ENCODE data around the gene DPF1. TPM values are rescaled to one million over a fixed set of nuclear protein-coding genes. Genes with fewer than 3 reads are reported as not detected.
A peak's percentile ranks its signal among the peaks of the same experiment; 100 is the strongest.

The DPF1 gene
- total and polyA plus RNA-seq, 10 of the 15 experiments (the other 5 are each of a cell fraction or from before 2014, with no cell fraction given), result 0.11 to 4.3 (median 2.4) TPM

DNA sequence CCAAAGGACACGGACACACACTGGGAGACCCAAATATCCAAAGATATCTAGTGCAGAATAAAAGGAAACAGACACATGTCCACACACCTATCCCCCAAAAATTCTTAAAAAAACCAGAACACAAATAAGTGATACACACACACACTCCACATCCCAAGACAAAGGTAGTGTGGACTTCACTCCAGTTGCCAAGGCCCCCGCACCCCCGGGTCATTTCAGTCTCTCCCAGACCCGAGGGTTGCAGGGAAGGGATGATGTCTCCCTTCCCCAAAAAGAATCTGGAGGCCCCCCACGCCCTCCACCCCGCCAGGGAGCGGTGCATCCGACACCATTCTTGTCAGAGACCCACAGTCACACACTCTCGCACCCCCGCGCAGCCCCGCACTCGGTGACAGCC is 407 bp downstream of the DPF1 start:
- BruUV-seq (replicated peaks), result no TSS peak
- FAIRE-seq (peak; percentile 18), DNase-seq (ENCODE audit: low read depth, low spot score) (no peak), ATAC-seq (no peak)
- Histone ChIP-seq H3K79me2 (ENCODE audit: control insufficient read depth, insufficient read depth, low read length) (no peaks in the 10 kb centered on the region), H2AFZ (ENCODE audit: control insufficient read depth, low read depth, low read length) (peak overlapping the region; percentile 59), H3K4me3 (peak overlapping the region; percentile 89), H3K27me3 (replicated peaks in 1 of 2; ENCODE audit: control insufficient read depth in 2 of 2, insufficient read depth in 2 of 2, low read length in 1 of 2) (peaks cover 4 to 7% of the 10 kb centered on the region in 2 experiments; a peak in 3 of 4 replicates), H3K27ac (ENCODE audit: control insufficient read depth, insufficient read depth) (no peak overlapping the region), H3K4me2 (ENCODE audit: control insufficient read depth, insufficient read depth) (peak overlapping the region; percentile 72), H3K9ac (ENCODE audit: control insufficient read depth, insufficient read depth, low read length) (peak overlapping the region; percentile 50; the same call in 1 of the 2 replicates), H4K20me1 (ENCODE audit: control insufficient read depth, insufficient read depth) (no peaks in the 10 kb centered on the region), H3K9me3 (replicated peaks; ENCODE audit: control insufficient read depth, insufficient read depth, low read length) (no peaks in the 10 kb centered on the region), H3K36me3 (ENCODE audit: control insufficient read depth in 2 of 2, insufficient read depth in 2 of 2, low read length in 1 of 2) (no peaks in the 10 kb centered on the region), H3K4me1 (ENCODE audit: control insufficient read depth, insufficient read depth, low read length) (0 out of 2 replicates have a peak, but pooled peaks cover 4% of the 10 kb centered on the region)
- POLR2A ChIA-PET, result no interaction called here
- SMC1A ChIA-PET (ENCODE audit: uncharacterized antibody, unreplicated experiment), result no interaction called here
- in situ Hi-C loops (cut with MboI) (no loop called here), intact Hi-C loops (cut with micrococcal nuclease; ENCODE audit: unreplicated experiment) (no loop called here)
- CTCF ChIA-PET, result no interaction called here
- RAD21 ChIA-PET (ENCODE audit: unreplicated experiment), result no interaction called here
- WGBS (ENCODE audit: insufficient coverage, insufficient replicate concordance, low lambda C conversion rate, missing lambda C conversion rate), result 5% methylated on average over 12 of the region's 13 CpGs
- TF ChIP-seq ZNF207 (IDR thresholded peaks at IDR 0.05; ENCODE audit: borderline replicate concordance) (no peak), ATF3 (IDR thresholded peaks at IDR 0.05; ENCODE audit: borderline replicate concordance, extremely low read depth, low read depth, low read length) (no peak), ZNF687 (IDR thresholded peaks at IDR 0.05) (no peak), NFXL1 (IDR thresholded peaks at IDR 0.05; ENCODE audit: borderline replicate concordance) (no peak), ZNF217 (IDR thresholded peaks at IDR 0.05) (no peak), CHD1 (IDR thresholded peaks at IDR 0.05; ENCODE audit: low read depth, low read length) (no peak), JUNB (IDR thresholded peaks at IDR 0.05) (no peak), ZSCAN29 (IDR thresholded peaks at IDR 0.05) (no peak), ZNF592 (IDR thresholded peaks at IDR 0.05) (no peak), PRDM15 (CRISPR knock-in tag; IDR thresholded peaks at IDR 0.05) (no peak), IKZF2 (IDR thresholded peaks at IDR 0.05) (no peak), IRF4 (IDR thresholded peaks at IDR 0.05; ENCODE audit: low read depth, low read length) (no peak), BCL11A (IDR thresholded peaks at IDR 0.05; ENCODE audit: low read depth, low read length) (no peak)
